PC-3 (cell line): ENCODE data around the gene EBPL.

Experiments used
- CTCF ChIP-seq: fragments of 300-600 bp; sonication (generic); conservative IDR thresholded peaks from 2 replicates; pipeline ENCODE4 v1.5.1; 2017; ENCODE audit warnings: antibody characterized with exemption, low read depth, mild to moderate bottlenecking, low read length
- EZH2 ChIP-seq: fragments of 300-600 bp; sonication (generic); IDR thresholded peaks from one replicate; pipeline ENCODE4 v1.6.1; 2017; ENCODE audit warnings: antibody characterized with exemption, mild to moderate bottlenecking, low read length; ENCODE audit not compliant: unreplicated experiment
- EZH2phosphoT487 ChIP-seq: fragments of 300-600 bp; sonication (generic); IDR thresholded peaks from 2 replicates; pipeline ENCODE4 v1.6.1; 2018; ENCODE audit warnings: mild to moderate bottlenecking, antibody characterized with exemption, low read length, borderline replicate concordance

GRCh38 chr13:49620170-49620621, 71.1 kb downstream of the EBPL start:
- TF ChIP-seq EZH2phosphoT487 = no peak
- TF ChIP-seq EZH2 = no peak
- no peak for TF ChIP-seq CTCF
